WI38 (cell line): ENCODE measurements around the gene CORIN.
"Not testable (repeated sequence)": the region's sequence is repeated elsewhere in the genome, so short reads cannot be mapped to it uniquely, and the experiment has no call there.

ENCODE experiments used
- H3K4me3 ChIP-seq: 2 replicates; pipeline ENCODE4 v1.5.1; 2011; ENCODE audit warnings: low read depth, mild to moderate bottlenecking, control low read depth, low read length
- CTCF ChIP-seq: IDR thresholded peaks from 2 replicates; pipeline ENCODE4 v1.5.1; 2012; ENCODE audit warnings: low read depth, mild to moderate bottlenecking, control low read depth, low read length

CORIN gene

GRCh38 chr4:47695260-47695659, 142.6 kb downstream of the CORIN start:
- no peak for TF ChIP-seq CTCF
- no peak overlapping the region for H3K4me3 ChIP-seq

- H3K4me3 ChIP-seq = no peak overlapping the region
- no peak for TF ChIP-seq CTCF
These were observed 143.5 kb downstream of the CORIN start for GRCh38 chr4:47694322-47694721.

- H3K4me3 ChIP-seq = no peak overlapping the region
- TF ChIP-seq CTCF = no peak
These were observed 145.2 kb downstream of the CORIN start for GRCh38 chr4:47692691-47693090.

- H3K4me3 ChIP-seq = not testable (repeated sequence)
These were observed 146.0 kb downstream of the CORIN start for GRCh38 chr4:47691757-47692383.

GRCh38 chr4:47690611-47691010, 147.3 kb downstream of the CORIN start:
- no peak for TF ChIP-seq CTCF
- no peak overlapping the region for H3K4me3 ChIP-seq

- TF ChIP-seq CTCF = peak; percentile 66
- H3K4me3 ChIP-seq = no peak overlapping the region
These were observed 151.5 kb downstream of the CORIN start for GRCh38 chr4:47686294-47686872.

- H3K4me3 ChIP-seq = no peak overlapping the region
- no peak for TF ChIP-seq CTCF
These were observed 162.1 kb downstream of the CORIN start for GRCh38 chr4:47675806-47676205.

GRCh38 chr4:47674144-47674543, 163.7 kb downstream of the CORIN start:
- no peak for TF ChIP-seq CTCF
- H3K4me3 ChIP-seq = no peak overlapping the region
